Adrenal gland (tissue), 5 donors: ENCODE data around the gene YTHDF1.

ENCODE experiments used
- POLR2A ChIP-seq, 2 donors: fragments of 450-650 bp; IDR thresholded peaks; one replicate each; pipeline ENCODE4 v1.6.1; 2017; ENCODE audit warnings: antibody characterized with exemption in 2 of 2, mild to moderate bottlenecking in 2 of 2, moderate library complexity in 1 of 2
- TF ChIP-seq, protein P1 (sequence below), 6 experiments: fragments of 450-650 bp in 4 of 6; fragments of 200-600 bp in 2 of 6; sonication (generic) in 1 of 6; IDR thresholded peaks; 1 replicate in 5 of 6; 2 replicates in 1 of 6; pipeline versions ENCODE4 v1.5.1 to v1.8.0; 2016 to 2021; ENCODE audit warnings: antibody characterized with exemption in 6 of 6, mild to moderate bottlenecking in 2 of 6, moderate library complexity in 1 of 6
- donor health status: DM: no; HTN: no; CAD: no.

DNA sequence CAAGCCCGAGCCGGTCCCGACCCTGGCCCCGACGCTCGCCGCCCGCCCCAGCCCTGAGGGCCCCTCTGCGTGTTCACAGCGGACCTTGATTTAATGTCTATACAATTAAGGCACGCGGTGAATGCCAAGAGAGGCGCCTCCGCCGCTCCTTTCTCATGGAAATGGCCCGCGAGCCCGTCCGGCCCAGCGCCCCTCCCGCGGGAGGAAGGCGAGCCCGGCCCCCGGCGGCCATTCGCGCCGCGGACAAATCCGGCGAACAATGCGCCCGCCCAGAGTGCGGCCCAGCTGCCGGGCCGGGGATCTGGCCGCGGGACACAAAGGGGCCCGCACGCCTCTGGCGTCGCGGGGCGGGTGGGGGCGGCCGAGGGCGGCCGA is 37.5 kb downstream of the YTHDF1 start:
- TF ChIP-seq, protein P1, sequence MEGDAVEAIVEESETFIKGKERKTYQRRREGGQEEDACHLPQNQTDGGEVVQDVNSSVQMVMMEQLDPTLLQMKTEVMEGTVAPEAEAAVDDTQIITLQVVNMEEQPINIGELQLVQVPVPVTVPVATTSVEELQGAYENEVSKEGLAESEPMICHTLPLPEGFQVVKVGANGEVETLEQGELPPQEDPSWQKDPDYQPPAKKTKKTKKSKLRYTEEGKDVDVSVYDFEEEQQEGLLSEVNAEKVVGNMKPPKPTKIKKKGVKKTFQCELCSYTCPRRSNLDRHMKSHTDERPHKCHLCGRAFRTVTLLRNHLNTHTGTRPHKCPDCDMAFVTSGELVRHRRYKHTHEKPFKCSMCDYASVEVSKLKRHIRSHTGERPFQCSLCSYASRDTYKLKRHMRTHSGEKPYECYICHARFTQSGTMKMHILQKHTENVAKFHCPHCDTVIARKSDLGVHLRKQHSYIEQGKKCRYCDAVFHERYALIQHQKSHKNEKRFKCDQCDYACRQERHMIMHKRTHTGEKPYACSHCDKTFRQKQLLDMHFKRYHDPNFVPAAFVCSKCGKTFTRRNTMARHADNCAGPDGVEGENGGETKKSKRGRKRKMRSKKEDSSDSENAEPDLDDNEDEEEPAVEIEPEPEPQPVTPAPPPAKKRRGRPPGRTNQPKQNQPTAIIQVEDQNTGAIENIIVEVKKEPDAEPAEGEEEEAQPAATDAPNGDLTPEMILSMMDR (IDR thresholded peaks at IDR 0.05): no peak
- TF ChIP-seq POLR2A (IDR thresholded peaks at IDR 0.05): no peak
